SHP77 (cell line): ENCODE data around the gene PRIM2.
A peak's percentile ranks its signal among the peaks of the same experiment; 100 is the strongest.
"Not testable (repeated sequence)": the region's sequence is repeated elsewhere in the genome, so short reads cannot be mapped to it uniquely, and the experiment has no call there.

Source experiments
- DNase-seq, 2 experiments: peaks; one replicate each; lab custom pipeline; 2025; lab: John Stamatoyannopoulos, UW

PRIM2 gene

GRCh38 chr6:57308755-57309154 is 8.7 kb upstream of the PRIM2 start:
- not testable (repeated sequence) for DNase-seq

- DNase-seq: not testable (repeated sequence)
Observed at GRCh38 chr6:57310095-57310816, 7.2 kb upstream of the PRIM2 start.

- no peak for DNase-seq
Observed at GRCh38 chr6:57310817-57311157, 6.6 kb upstream of the PRIM2 start.

GRCh38 chr6:57311300-57312003 is 6.0 kb upstream of the PRIM2 start:
- not testable (repeated sequence) for DNase-seq

- no peak for DNase-seq
Observed at GRCh38 chr6:57312004-57312345, 5.5 kb upstream of the PRIM2 start.

GRCh38 chr6:57313009-57313408 is 4.4 kb upstream of the PRIM2 start:
- DNase-seq: no peak

- peak in 1 of 2 experiments; percentile 18 for DNase-seq
Observed at GRCh38 chr6:57313711-57314471, 3.5 kb upstream of the PRIM2 start.

- DNase-seq: no peak
Observed at GRCh38 chr6:57315111-57315510, 2.3 kb upstream of the PRIM2 start.

GRCh38 chr6:57315851-57316250 is 1.6 kb upstream of the PRIM2 start:
- no peak for DNase-seq

GRCh38 chr6:57316581-57317059 is 810 bp upstream of the PRIM2 start:
- peak; percentile 91 for DNase-seq

GRCh38 chr6:57324538-57324937 is 7.1 kb downstream of the PRIM2 start:
- no peak for DNase-seq

- DNase-seq: no peak
Observed at GRCh38 chr6:57327311-57327710, 9.9 kb downstream of the PRIM2 start.

- DNase-seq: no peak
Observed at GRCh38 chr6:57328074-57328473, 10.6 kb downstream of the PRIM2 start.

- no peak for DNase-seq
Observed at GRCh38 chr6:57329933-57330332, 12.5 kb downstream of the PRIM2 start.

GRCh38 chr6:57342148-57342669 is 24.8 kb downstream of the PRIM2 start:
- DNase-seq: no peak

- DNase-seq: not testable (repeated sequence)
Observed at GRCh38 chr6:57343342-57343741, 25.9 kb downstream of the PRIM2 start.

GRCh38 chr6:57346715-57347114 is 29.3 kb downstream of the PRIM2 start:
- not testable (repeated sequence) for DNase-seq

GRCh38 chr6:57347597-57347996 is 30.2 kb downstream of the PRIM2 start:
- DNase-seq: not testable (repeated sequence)

GRCh38 chr6:57350443-57350842 is 33.0 kb downstream of the PRIM2 start:
- DNase-seq: not testable (repeated sequence)

- DNase-seq: not testable (repeated sequence)
Observed at GRCh38 chr6:57352596-57352995, 35.2 kb downstream of the PRIM2 start.

GRCh38 chr6:57358319-57358718 is 40.9 kb downstream of the PRIM2 start:
- not testable (repeated sequence) for DNase-seq

- DNase-seq: not testable (repeated sequence)
Observed at GRCh38 chr6:57359766-57360165, 42.3 kb downstream of the PRIM2 start.
